NOMO-1 (cell line): ENCODE data around the gene MYCBP2.
A peak's percentile ranks its signal among the peaks of the same experiment; 100 is the strongest.
"Not testable (repeated sequence)": the region's sequence is repeated elsewhere in the genome, so short reads cannot be mapped to it uniquely, and the experiment has no call there.

Source experiments
- DNase-seq, 2 experiments: peaks; one replicate each; lab custom pipeline; 2025; ENCODE audit not compliant: unreplicated experiment in 2 of 2; lab: John Stamatoyannopoulos, UW

The MYCBP2 gene

GRCh38 chr13:77326905-77327604 lies at the start of gene MYCBP2:
Gene MYCBP2 (minus strand): TSS chr13:77327094. CDS start chr13:77326775, 319 bp downstream.
- DNase-seq = peak; percentile 95 to 96

GRCh38 chr13:77375560-77376108 lies 48.7 kb upstream of the MYCBP2 start:
- no peak for DNase-seq

GRCh38 chr13:77374786-77375185 lies 47.9 kb upstream of the MYCBP2 start:
- DNase-seq = no peak

- no peak for DNase-seq
These were observed 47.4 kb upstream of the MYCBP2 start for GRCh38 chr13:77374339-77374738.

- no peak for DNase-seq
These were observed 46.6 kb upstream of the MYCBP2 start for GRCh38 chr13:77373502-77373901.

- peak; percentile 84 to 95 for DNase-seq
These were observed 45.4 kb upstream of the MYCBP2 start for GRCh38 chr13:77372275-77372674.

GRCh38 chr13:77370888-77371287 lies 44.0 kb upstream of the MYCBP2 start:
- peak in 1 of 2 experiments; percentile 36 for DNase-seq

- no peak for DNase-seq
These were observed 35.3 kb upstream of the MYCBP2 start for GRCh38 chr13:77362166-77362565.

GRCh38 chr13:77360032-77360685 lies 33.3 kb upstream of the MYCBP2 start:
- DNase-seq = peak in 1 of 2 experiments; percentile 30

- no peak for DNase-seq
These were observed 32.3 kb upstream of the MYCBP2 start for GRCh38 chr13:77359171-77359570.

- no peak for DNase-seq
These were observed 31.1 kb upstream of the MYCBP2 start for GRCh38 chr13:77358001-77358400.

GRCh38 chr13:77356155-77356554 lies 29.3 kb upstream of the MYCBP2 start:
- no peak for DNase-seq

- DNase-seq = peak; percentile 49 to 96
These were observed 27.1 kb upstream of the MYCBP2 start for GRCh38 chr13:77353995-77354394.

- no peak for DNase-seq
These were observed 24.4 kb upstream of the MYCBP2 start for GRCh38 chr13:77351315-77351714.

- no peak for DNase-seq
These were observed 23.9 kb upstream of the MYCBP2 start for GRCh38 chr13:77350811-77351210.

GRCh38 chr13:77349365-77349764 lies 22.5 kb upstream of the MYCBP2 start:
- DNase-seq = peak; percentile 36 to 69

- DNase-seq = not testable (repeated sequence)
These were observed 20.5 kb upstream of the MYCBP2 start for GRCh38 chr13:77347351-77347750.

- peak; percentile 54 to 77 for DNase-seq
These were observed 18.4 kb upstream of the MYCBP2 start for GRCh38 chr13:77345150-77345780.

GRCh38 chr13:77343841-77344240 lies 16.9 kb upstream of the MYCBP2 start:
- DNase-seq = no peak

GRCh38 chr13:77339408-77339807 lies 12.5 kb upstream of the MYCBP2 start:
- DNase-seq = peak in 1 of 2 experiments; percentile 37

GRCh38 chr13:77338961-77339401 lies 12.1 kb upstream of the MYCBP2 start:
- DNase-seq = peak; percentile 48 to 71
